Right ventricle myocardium superior (tissue), 1 donor: ENCODE measurements around the gene SRL. TPM values are rescaled to one million over a fixed set of nuclear protein-coding genes. Genes with fewer than 3 reads are reported as not detected.
"Not testable (repeated sequence)": the region's sequence is repeated elsewhere in the genome, so short reads cannot be mapped to it uniquely, and the experiment has no call there.

Experiments
- ATAC-seq: fragments of 200-7000 bp; cut with Tn5 transposase; one replicate; pipeline ENCODE4 v1.9.1; 2020; ENCODE audit warnings: mild to moderate bottlenecking; ENCODE audit not compliant: poor library complexity
- DNase-seq: peaks from one replicate; pipeline ENCODE4 v3.0.0-alpha.2; 2020
- intact Hi-C: fragments of 100-400 bp; cut with DNase I; formaldehyde crosslinking; loops from one replicate; pipeline ENCODE4 v1.11.2; 2022
- total RNA-seq: library from RNA; stranded (reverse); fragmentation: NEBNext Ultra II Directional; extraction: Animal tissue kit (Norgen Biotek cat#: 25700); gene quantifications from one replicate; pipeline ENCODE4 v1.2.1, GENCODE V29; 2021
- donor health status: DM: no; HTN: yes; CAD: no; lungs with severe emphysema.

Gene SRL
- total RNA-seq, 1 donor from 2014 or later = 350 TPM

GRCh38 chr16:4263504-4264436 lies 21.9 kb upstream of the SRL start:
- intact Hi-C loops = no loop called here
- ATAC-seq (peak; percentile 85), DNase-seq (peak; percentile 91)

GRCh38 chr16:4262303-4262835 lies 20.5 kb upstream of the SRL start:
- DNase-seq = no peak
- ATAC-seq = no peak
- intact Hi-C loops = no loop called here

GRCh38 chr16:4261557-4262172 lies 19.8 kb upstream of the SRL start:
- DNase-seq (no peak), ATAC-seq (no peak)
- intact Hi-C loops = no loop called here

- DNase-seq = no peak
- intact Hi-C loops = no loop called here
- ATAC-seq = no peak
Observed at GRCh38 chr16:4260360-4260759, 18.5 kb upstream of the SRL start.

DNA sequence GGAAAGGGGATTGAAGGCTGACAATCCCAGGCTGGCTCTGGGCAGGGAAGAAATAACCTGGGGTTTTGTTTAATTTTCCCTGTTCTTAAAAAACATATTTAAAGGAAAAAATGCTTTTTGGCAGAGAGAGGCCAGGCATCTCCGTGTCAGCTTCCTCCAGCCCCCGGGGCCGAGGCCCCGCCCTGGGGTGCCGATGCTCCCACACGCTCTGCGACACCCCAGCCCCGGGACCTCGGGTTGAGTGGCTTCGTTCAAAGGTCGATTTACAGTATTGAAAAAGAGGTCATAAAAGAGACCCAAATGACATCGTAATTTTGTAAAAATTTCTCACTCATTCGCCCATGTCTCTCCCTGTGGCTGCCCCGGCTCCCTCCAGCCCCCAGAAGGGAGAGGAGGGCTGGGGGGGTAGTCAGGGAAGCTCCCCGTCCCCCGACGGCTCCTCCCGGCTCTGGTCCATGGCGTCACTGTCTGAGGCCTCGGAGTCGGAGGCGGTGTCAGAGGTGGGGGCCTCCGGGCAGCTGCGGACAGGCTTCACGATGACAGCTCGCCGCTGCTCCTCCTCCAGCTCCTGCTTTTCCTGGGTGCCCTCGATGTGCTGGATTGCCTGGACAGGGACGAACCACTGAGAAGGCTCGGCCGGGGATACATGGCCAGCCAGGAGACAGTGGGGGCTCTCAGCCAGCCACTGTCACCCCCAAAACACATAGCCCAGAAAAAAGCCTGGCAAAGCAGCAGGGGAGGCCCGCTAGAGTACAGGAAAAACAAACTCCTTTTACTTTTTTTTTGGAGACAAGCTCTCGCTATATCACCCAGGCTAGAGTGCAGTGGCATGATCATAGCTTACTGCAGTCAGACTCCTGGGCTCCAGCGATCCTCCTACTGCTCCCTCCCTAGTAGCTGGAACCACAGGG lies 16.0 kb upstream of the SRL start:
- DNase-seq (peak; percentile 72), ATAC-seq (no peak)
- intact Hi-C loops = loop anchor here (5.0 to 10.0 kb wide), 2 partner anchors 146 to 273 kb away; no protein-coding TSS in a partner anchor

GRCh38 chr16:4253394-4254150 lies 11.7 kb upstream of the SRL start:
- DNase-seq (peak; percentile 100), ATAC-seq (peak; percentile 98)
- intact Hi-C loops = loop anchor here (10.0 kb wide), 1 partner anchor 269 kb away; no protein-coding TSS in a partner anchor

GRCh38 chr16:4253012-4253393 lies 11.1 kb upstream of the SRL start:
- DNase-seq = not testable (repeated sequence)
- intact Hi-C loops = loop anchor here (10.0 kb wide), 1 partner anchor 268 kb away; no protein-coding TSS in a partner anchor

GRCh38 chr16:4249530-4250308 lies 7.8 kb upstream of the SRL start:
- DNase-seq = no peak
- intact Hi-C loops = loop anchor here (10.0 kb wide), 1 partner anchor 265 kb away; no protein-coding TSS in a partner anchor
- no peak for ATAC-seq

More at GRCh38 chr16:4253012-4253393, 11.1 kb upstream of the SRL start:
- ATAC-seq = not testable (repeated sequence)

- peak; percentile 23 for ATAC-seq
- intact Hi-C loops = no loop called here
Observed at GRCh38 chr16:4247460-4247784, 5.5 kb upstream of the SRL start.

GRCh38 chr16:4246777-4247459 lies 5.0 kb upstream of the SRL start:
- ATAC-seq = no peak
- intact Hi-C loops = no loop called here
- no peak for DNase-seq

More at GRCh38 chr16:4247460-4247784, 5.5 kb upstream of the SRL start:
- DNase-seq = no peak

DNA sequence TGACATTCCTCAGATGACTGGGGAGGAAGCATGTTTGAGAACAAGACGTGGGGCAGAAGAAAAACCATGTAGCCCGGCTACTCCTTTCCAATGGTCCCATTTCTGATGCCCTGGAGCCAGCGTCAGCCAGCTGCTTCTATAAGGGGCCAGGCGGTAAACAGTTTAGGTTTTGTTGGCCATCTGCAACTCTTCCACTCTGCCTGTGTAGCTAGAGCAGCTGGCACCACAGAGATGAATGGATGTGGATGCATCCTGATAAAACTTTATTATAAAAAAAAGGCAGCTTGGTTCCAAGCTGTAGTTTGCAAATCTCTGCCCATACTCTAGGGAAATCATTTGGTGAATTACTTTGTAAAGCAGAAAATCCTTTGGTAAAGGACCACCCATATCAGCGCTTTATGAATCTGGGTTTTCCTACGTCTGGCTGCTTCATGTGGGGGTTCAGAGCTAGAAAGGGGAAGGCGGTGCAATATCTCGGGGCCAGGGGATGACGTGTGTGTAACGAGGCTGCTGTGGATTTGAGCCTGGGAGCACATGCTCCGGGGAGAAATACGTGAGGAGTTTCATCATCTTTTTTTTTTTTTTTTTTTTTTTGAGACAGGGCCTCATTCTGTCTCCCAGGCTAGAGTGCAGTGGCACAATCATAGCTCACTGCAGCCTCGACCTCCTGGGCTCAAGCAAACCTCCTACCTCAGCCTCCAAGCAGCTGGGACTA lies 3.4 kb upstream of the SRL start:
- intact Hi-C loops = no loop called here
- no peak for ATAC-seq
- no peak for DNase-seq

- intact Hi-C loops = no loop called here
- DNase-seq = no peak
- no peak for ATAC-seq
Observed at GRCh38 chr16:4244254-4245076, 2.6 kb upstream of the SRL start.

DNA sequence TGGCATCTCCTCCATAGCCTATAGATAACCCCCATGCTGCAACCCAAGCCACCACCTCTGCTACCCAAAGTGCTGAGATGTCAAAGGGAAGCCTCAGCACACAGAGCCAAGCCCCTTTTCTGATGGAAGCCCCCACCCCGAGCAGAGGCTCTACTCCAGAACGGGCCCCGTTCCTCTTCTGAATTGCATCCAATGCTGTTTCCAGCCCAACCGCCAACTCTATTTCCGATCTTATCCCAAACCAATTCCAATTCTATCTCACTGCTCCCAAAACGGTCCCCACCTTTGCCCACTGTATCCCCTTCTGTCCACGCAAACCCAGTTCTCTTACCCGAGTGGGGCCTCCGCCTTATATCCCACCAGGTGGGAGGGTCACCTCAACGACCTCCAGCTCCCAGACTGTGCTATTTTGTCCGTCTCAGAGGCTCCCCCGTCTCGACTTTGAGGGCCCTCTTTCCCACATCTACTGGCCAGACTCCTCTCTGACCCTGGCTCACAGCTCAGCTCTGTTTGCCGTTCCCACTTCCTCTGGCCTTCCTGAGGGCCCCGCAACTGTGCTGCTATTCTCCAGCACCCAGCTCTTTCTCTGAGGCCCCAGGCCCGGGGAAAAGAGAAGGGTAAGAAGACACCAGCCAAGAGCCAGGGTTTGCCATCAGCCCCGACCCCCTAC lies 487 bp downstream of the SRL start:
- intact Hi-C loops = no loop called here
- DNase-seq (no peak), ATAC-seq (peak; percentile 20)

- DNase-seq (peak; percentile 68), ATAC-seq (peak; percentile 83)
Observed at GRCh38 chr16:4240624-4241023, 1.3 kb downstream of the SRL start.

More at GRCh38 chr16:4240624-4241023, 1.3 kb downstream of the SRL start:
- intact Hi-C loops = no loop called here
